ENCODE results near the gene FAM234A.

Gene FAM234A

DNA sequence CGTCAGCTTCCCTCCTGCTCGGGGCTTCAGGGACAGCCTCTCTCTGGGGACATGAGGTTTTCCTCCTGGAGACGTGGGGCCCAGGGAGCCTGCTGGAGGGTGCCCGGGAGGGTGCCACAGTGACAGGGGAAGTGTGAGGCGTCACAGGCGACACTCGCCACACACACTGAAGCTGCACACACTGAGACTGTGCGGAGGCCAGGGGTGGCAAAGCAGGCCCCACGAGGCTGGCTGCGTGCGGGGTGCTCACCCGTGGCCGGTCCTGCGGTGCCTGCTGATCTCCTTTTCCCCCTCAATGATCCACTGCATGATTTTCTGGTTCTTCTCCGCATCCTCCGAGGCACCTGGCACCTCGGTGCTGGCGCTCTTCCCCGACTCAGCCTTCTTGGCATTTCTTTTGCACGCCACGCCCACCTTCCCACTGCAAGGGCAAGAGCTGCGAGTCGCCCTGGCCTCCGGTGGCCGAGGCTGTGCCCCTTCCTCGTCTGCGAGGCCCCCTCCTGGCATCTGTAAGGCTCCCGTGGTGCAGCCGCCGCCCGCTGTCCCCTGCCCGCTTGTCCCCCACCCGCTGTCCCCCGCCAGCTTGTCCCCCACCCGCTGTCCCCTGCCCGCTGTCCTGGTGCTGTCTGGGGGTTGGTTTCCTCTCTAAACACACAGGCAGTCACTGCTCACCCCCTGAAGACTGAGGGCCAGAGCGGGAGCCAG is 62.3 kb downstream of the FAM234A start:
- no peak for DNase-seq

DNA sequence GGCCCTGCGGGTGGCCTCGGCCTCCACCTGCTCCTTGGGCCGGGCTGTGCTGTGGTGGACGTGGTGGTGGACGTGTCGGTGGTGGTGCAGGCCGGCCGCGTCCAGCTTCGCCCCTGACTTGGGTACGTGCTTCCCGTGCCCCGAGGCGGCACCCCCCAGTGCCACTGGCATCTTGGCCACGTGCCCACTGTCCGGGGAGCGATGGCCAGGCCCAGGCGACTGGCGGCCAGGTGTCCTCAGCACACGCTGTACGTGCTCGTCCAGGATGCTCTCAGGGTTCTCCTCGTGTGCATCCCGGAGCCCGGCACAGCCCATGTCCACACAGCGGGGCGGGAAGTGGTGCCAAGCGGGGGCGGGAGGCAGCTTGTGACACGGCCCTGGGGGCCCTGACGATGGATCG is 63.2 kb downstream of the FAM234A start:
- DNase-seq = no peak

DNA sequence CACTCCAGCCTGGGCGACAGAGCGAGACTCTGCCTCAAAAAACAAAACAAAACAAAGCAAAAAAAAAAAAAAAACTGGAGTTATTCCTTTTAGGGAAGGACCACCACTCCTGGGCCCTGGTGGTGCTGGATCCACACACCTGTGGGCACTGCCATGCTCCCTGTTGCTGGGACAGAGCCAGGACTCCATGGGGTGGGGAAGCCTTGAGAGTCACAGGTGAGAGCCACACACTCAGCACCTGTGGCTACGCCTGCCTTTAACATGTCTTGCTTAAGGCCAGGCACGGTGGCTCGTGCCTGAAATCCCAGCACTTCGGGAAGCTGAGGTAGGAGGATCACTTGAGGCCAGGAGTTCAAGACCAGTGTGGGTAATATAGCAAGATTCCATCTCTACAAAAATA is 66.6 kb downstream of the FAM234A start:
- DNase-seq = no peak

DNA sequence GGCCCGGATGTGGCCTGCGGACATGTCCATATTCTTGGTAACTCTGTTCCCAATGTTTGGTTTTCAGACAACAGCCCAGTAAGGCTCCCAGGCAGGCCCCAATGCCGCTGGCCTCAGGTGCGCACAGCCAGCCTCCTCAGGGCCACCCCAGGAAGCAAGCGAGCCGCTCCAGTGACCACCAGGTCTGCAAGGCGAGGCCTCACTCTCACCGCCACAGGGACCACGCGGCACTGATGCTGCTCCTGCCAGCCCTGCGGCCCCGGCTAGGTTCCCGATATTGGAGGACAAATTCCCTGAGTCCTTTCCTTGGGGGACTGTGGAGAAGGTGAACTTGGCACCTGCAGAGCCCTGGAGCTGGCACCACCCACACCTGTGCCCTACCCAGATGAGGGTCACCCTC is 67.3 kb downstream of the FAM234A start:
- DNase-seq = no peak

DNA sequence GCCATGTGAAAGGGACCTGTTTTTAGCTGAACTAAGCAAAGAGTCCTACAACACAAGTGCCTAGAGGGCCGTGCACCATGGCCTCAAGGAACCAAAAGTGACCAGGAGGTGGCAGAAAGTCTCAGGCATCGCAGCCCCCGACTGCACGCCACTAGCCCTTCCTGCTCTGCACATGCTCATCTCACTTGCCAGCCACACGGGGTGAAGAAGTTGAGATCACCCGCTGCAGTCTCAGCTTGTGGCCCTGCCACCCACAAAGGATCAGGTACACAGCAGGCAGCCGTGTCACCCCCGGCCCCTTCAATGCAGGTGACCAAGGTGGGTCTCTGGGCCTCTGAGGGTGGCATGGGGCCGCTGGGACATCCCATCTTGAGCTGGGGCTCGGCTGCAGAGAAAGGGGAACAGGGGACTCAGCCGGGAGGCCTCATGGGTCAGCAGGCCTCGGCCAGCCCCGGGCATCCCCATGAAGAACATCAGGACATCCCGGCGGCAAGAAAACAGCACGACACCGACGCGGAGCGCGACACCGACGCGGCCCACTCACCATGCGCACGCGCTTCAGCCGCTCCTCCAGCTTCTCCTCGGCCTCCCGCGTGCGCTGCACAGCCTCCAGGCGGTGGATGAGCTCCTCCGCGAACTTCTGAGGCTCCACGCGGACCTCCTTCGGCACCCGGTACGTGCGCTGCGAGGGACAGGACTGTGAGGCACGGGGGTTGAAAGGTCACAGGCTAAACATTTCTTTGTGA is 69.3 kb downstream of the FAM234A start:
- no peak for DNase-seq

DNA sequence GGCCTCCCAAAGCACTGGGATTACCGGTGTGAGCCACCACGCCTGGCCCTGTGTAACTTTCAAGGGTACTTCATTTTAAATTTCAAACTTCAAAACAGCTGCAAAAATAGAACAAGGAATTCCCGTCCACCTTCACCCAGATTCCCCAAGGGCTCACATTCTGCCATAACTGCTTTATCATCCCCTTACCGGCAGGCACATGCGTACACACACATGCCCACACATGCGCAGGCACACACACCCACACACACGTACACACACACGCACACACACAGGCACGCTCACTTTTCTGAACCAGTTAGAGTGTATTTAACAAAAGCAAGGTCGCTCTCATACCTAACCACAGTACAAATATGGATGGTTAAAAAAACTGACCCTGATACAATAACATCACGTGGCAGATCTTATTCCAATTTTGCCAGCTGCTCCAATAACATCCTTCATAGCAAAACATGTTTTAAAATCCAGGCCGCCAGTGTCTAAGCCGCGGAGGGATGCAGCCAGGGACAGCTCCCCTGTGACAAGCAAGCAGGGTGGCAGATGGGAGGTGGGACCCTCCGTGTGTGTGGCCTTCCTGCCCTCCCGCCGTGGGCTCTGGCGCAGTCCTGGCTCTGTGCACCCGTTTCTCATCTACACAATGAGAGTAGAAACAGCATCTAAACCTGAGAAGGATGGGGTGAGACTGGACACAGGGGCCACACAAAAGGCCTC is 71.5 kb downstream of the FAM234A start:
- peak in 3 of 56 donors; percentile 11 to 28 (median 15) for DNase-seq

DNA sequence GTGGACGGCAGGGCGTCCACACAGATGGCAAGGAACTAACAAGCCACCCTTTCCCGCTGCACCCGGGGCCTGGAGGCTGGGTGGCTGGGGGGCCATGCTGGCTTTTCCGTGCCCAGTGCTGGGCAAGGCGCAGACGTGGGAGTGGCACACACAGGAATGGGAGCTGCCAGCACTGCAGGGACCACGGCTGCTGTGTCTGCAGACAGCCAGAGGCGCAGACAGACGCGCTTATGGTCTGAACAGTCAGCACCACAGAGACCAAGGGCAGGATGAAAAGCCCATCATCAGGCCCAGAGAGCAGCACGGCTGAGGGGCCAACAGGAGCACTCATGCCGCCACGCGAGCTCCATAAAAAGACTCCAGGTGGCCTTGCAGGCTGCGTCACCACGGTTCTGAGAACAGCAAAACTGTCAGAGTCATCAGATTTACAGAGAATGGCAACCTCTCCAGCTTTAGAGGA is 72.3 kb downstream of the FAM234A start:
- DNase-seq = peak in 4 of 56 donors; percentile 14 to 37 (median 22)

DNA sequence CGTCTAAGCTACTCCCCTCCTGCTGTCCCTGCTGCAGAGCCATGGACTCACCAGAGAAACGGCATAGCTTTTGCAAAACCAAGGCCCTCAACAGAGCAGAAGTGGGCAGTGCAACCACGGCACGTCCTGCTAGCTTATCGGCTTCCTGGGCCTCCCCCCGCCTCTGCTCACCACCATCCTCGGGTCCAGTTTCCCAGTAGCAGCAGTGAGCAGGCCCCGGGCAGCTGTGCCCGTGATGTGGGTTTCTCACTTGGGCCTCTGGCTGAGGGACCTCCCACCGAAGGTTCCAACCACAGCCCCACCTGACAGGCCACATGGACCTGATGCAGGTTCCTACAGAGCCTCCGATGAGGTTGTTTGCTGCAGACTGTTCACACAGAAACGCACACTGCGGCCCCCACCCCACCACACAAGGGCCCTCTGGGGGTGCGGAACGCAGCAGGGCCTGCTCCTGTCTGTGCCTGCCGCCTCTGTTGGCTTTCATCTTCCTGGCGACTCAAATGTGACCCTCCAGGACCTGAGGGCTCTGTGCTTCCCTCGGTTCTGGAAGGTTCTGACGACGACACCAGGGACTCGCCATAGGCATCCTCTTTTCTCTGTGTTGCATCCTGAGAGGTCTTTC is 73.2 kb downstream of the FAM234A start:
- DNase-seq = no peak

DNA sequence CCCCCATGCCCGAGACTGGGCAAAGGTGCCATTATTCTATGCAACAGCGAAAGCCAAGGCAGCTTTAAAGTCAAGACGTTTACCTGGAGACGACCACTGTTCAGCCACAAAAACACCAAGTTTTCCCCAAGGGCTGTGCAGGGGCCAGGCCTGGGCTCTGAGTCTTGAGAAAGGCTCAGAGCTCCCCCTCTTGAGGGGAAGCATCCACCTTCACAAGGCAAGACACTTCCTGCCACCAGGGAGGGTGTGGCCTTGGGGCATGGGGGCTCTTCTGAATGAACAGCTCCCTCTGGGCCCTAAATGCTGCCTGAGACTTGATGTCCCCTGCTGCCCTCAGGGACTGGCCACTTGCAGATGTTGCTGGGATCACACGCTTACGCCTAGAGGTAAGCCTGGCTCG is 74.9 kb downstream of the FAM234A start:
- DNase-seq = no peak

DNA sequence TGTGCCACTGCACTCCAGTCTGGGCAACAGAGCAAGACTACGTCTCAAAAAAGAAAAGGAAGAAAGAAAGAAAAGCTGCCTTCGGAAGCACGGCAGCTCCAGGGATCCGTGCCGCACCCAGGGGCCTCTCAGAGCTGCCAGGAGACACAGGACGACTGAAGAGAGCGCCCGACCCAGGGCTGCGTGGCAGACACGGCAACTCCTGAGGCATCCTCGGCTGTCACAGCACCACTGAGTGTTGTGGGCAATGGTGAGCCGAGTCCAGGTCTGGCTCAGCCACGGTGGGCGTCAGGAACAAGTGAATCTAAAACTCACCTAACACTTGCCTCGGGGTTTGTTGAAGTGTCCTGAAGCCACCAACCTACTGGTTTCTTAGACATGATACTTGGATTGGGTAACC is 77.1 kb downstream of the FAM234A start:
- no peak for DNase-seq

DNA sequence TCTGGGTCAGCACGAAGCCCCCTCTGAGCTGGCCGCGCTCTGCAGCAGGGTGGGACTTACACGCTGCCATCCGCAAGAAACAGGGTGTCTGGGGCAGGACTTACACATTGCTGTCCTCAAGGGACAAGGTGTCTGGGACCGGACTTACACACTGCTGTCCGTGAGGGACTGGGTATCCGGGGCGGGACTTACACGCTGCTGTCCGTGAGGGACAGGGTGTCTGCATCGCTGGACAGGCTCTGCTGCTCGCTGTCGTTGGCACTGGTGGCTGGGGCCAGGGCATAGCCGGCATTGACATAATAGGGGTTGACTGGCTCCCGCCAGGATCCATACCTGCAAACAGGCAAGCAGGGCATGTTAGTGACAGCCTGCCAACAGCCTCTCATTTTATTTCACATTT is 79.7 kb downstream of the FAM234A start:
- DNase-seq = no peak

DNA sequence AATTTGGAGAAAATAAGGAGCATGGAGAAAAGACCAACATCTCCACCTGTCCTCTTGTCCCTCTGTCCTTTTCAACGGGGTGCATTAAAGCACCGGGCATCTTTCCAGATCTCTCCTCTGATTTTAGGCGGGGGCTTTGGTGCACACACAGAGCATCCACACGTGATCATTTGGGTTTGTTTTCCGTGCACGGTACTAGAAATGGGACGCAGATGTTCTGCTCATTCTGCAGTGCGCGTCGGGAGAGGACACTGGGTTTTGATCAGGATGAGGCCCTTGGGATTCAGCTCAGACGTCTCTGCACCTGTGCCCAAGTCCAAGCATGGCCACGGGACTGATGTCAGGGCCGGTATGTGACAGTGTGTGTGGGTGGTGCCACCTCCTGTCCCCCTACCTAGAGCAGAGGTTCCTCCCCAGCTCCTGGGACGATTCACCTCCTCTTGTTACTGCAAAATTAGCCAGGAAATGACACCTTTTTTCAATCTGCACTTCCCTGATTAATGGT is 80.2 kb downstream of the FAM234A start:
- no peak for DNase-seq
